HG03039 (cell line): ENCODE results near the gene MOGAT2.

Source experiments
- ATAC-seq: cut with Tn5 transposase; IDR thresholded peaks from one replicate; pipeline ENCODE4 v1.9.1; 2021; ENCODE audit warnings: mild to moderate bottlenecking, moderate library complexity; ENCODE audit not compliant: unreplicated experiment

The MOGAT2 gene

DNA sequence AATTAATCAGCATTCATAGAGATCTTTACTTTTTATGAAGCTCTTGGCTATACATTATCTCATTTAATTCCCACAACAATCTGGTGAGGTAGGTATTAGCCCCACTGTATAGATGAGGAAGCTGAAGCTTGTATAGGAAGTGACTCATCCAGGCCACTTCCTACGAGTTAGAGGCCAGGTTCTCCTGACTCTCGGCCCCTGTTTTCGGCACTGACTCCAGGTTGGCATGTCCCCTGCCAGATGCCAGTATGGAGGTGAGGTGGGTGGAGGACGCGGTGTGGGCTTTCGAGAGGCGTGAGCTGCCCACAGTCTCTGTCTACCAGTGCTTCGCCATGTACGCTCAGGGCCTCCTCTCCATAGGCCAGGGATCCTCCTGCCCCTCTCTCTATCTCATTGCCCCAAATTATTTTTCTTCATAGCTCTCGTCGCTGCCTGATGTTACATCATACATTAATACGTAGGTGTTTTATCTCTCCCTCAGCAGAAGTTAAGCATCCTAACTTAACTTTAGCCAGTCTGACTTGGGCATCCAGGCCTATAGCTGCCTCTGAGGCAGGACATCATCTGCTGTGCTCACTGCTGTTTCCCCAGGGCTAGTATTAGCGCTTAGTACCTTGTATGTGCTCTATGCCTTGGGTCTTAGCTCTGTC is 59.9 kb downstream of the MOGAT2 start:
- no peak for ATAC-seq

- no peak for ATAC-seq
Observed at GRCh38 chr11:75778962-75779361, 61.3 kb downstream of the MOGAT2 start.

DNA sequence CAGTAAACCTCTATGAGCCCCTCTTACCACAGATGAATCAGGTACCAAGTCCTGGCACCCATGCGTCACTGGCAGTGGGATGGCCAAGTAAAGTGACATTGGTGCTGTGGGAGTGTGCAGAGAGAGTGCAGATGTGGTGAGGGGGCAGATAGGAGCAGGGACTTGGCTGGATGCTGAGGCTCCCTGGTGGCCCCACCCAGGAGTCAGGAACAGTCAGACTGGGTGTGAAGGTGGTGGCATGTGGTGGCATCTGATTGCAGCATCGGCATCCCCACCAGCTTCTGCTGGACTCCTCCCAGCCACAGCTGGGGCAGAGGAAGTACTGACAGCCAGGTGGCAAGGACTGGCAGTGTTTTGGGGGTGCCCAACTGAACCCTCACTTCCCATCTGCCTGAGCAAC is 62.3 kb downstream of the MOGAT2 start:
- no peak for ATAC-seq

GRCh38 chr11:75780888-75781287 is 63.2 kb downstream of the MOGAT2 start:
- no peak for ATAC-seq

DNA sequence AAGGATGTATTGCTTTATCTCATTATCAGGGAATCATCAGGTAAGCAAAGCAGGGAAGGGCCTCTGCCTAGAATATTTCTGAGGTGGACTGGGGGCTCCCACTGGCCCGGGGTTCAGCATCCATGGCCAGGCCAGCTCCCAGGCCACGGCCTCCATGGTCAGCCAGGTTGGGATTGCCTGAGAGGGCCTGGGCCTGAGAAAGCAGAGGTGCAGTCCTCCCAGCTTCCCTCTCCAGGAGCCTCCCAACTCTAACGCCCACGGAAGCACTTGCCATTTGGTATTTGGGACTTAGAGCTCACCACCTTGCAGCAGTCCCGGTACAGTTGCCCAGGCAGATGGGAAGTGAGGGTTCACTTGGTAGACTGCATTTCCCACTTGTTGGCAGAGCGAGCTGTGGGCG is 63.7 kb downstream of the MOGAT2 start:
- ATAC-seq, result no peak

- ATAC-seq, result no peak
Observed at GRCh38 chr11:75781831-75782230, 64.2 kb downstream of the MOGAT2 start.
